ENCODE results near the gene TAP1. TPM values are rescaled to one million over a fixed set of nuclear protein-coding genes. Genes with fewer than 3 reads are reported as not detected.
A peak's percentile ranks its signal among the peaks of the same experiment; 100 is the strongest.
"Not testable (repeated sequence)": the region's sequence is repeated elsewhere in the genome, so short reads cannot be mapped to it uniquely, and the experiment has no call there.

The TAP1 gene
- total RNA-seq, 1 experiment from 2014 or later: 12.1 TPM

DNA sequence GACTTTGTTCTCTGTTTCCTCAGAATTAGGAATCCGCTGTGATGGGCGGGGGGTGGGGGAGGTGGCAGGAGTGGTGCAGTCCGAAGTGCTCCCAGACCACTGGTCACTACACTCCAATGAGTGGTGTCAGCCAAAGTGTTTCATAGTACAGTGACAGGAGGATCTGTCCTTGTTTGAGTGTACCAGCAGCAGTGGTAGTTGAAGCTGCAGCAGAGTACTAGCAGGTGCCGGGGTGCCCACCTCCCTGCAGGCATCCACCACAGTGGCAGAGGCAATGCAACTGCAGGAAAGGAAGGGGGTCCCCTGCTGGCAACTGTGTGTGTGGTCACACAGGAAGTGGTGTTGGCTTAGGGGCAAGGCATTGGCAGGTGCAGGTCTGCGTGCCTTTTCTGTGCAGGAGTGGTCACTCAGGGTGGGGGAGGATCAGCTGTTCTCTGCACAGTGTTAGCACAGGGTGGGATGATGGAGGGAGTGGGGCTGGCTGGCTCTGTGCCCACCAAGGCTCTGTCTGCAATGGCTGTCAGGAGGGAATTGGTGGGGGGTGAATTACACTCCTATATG is 46.4 kb downstream of the TAP1 start:
- no peak overlapping the region for H3K4me2 ChIP-seq (ENCODE audit: insufficient read depth, insufficient read length, low read length)
- H4K91ac ChIP-seq (ENCODE audit: insufficient read length, low read depth, low read length): no peak overlapping the region
- H2BK5ac ChIP-seq (ENCODE audit: insufficient read length, low read length): no peak overlapping the region
- Mint-ChIP-seq H3K27me3 (ENCODE audit: low read depth) (peaks cover 27% of the 10 kb centered on the region), H3K27ac (no peak overlapping the region), H3K36me3 (ENCODE audit: insufficient read depth in 1 of 3, low read depth in 3 of 3) (no peaks in the 10 kb centered on the region), H3K4me3 (no peak overlapping the region), H3K4me1 (peaks cover 4 to 5% of the 10 kb centered on the region in 2 experiments; a peak in 3 of 4 replicates), H3K9me3 (no peaks in the 10 kb centered on the region)
- no peaks in the 10 kb centered on the region for H3K27me3 ChIP-seq (ENCODE audit: insufficient read depth, low read length)
- TF ChIP-seq, protein P1, sequence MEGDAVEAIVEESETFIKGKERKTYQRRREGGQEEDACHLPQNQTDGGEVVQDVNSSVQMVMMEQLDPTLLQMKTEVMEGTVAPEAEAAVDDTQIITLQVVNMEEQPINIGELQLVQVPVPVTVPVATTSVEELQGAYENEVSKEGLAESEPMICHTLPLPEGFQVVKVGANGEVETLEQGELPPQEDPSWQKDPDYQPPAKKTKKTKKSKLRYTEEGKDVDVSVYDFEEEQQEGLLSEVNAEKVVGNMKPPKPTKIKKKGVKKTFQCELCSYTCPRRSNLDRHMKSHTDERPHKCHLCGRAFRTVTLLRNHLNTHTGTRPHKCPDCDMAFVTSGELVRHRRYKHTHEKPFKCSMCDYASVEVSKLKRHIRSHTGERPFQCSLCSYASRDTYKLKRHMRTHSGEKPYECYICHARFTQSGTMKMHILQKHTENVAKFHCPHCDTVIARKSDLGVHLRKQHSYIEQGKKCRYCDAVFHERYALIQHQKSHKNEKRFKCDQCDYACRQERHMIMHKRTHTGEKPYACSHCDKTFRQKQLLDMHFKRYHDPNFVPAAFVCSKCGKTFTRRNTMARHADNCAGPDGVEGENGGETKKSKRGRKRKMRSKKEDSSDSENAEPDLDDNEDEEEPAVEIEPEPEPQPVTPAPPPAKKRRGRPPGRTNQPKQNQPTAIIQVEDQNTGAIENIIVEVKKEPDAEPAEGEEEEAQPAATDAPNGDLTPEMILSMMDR (conservative IDR thresholded peaks at IDR 0.05): peak; percentile 38; the same call in 1 of the 3 replicates
- WGBS (ENCODE audit: extremely low coverage, insufficient read length, low lambda C conversion rate): no CpG with 5 or more reads among the region's 5 CpGs
- no peak overlapping the region for H3K56ac ChIP-seq (ENCODE audit: insufficient read length, low read depth, low read length)
- H2BK120ac ChIP-seq (ENCODE audit: low read depth, low read length, poor library complexity, severe bottlenecking): no peak overlapping the region
- H3T11ph ChIP-seq (ENCODE audit: low read length): no peak overlapping the region
- H3K4ac ChIP-seq (ENCODE audit: low read depth, low read length): no peak overlapping the region
- no peak overlapping the region for H2AFZ ChIP-seq (ENCODE audit: low read length)
- no peaks in the 10 kb centered on the region for H3K9me3 ChIP-seq (ENCODE audit: control insufficient read depth, low read depth, low read length)
- H2AK5ac ChIP-seq (ENCODE audit: insufficient read length, low read length): no peak overlapping the region
- no peak overlapping the region for H3K9ac ChIP-seq (ENCODE audit: extremely low read depth, insufficient read length, low read length)
- H3K27ac ChIP-seq (ENCODE audit: insufficient read length, low read depth, low read length): no peak overlapping the region
- no peak overlapping the region for H2BK15ac ChIP-seq (ENCODE audit: low read depth, low read length)
- H4K8ac ChIP-seq (replicated peaks; ENCODE audit: insufficient read length, low read depth, low read length): no peak overlapping the region
- no peaks in the 10 kb centered on the region for H3K79me1 ChIP-seq (ENCODE audit: insufficient read depth, low read depth, low read length, poor library complexity, severe bottlenecking)
- no peak overlapping the region for H3K23ac ChIP-seq (ENCODE audit: insufficient read length, low read depth, low read length)
- no peaks in the 10 kb centered on the region for H3K4me1 ChIP-seq (ENCODE audit: insufficient read depth, low read length)
- no peak overlapping the region for H2BK20ac ChIP-seq (ENCODE audit: low read depth, low read length, poor library complexity, severe bottlenecking)
- H2BK12ac ChIP-seq (ENCODE audit: insufficient read length, low read depth, low read length): no peak overlapping the region
- H3K14ac ChIP-seq (ENCODE audit: insufficient read depth, low read length): no peak overlapping the region
- H4K20me1 ChIP-seq (ENCODE audit: control insufficient read depth, insufficient read depth, insufficient read length): no peaks in the 10 kb centered on the region
- H3K79me2 ChIP-seq (ENCODE audit: insufficient read depth, low read length): no peaks in the 10 kb centered on the region
- H3K18ac ChIP-seq (ENCODE audit: insufficient read length, low read depth, low read length): no peak overlapping the region
- peak; percentile 63 for DNase-seq
- no peaks in the 10 kb centered on the region for H3K23me2 ChIP-seq (ENCODE audit: insufficient read length, low read depth, low read length, poor library complexity, severe bottlenecking)
- no peak overlapping the region for H4K5ac ChIP-seq (ENCODE audit: insufficient read length, low read depth, low read length)

DNA sequence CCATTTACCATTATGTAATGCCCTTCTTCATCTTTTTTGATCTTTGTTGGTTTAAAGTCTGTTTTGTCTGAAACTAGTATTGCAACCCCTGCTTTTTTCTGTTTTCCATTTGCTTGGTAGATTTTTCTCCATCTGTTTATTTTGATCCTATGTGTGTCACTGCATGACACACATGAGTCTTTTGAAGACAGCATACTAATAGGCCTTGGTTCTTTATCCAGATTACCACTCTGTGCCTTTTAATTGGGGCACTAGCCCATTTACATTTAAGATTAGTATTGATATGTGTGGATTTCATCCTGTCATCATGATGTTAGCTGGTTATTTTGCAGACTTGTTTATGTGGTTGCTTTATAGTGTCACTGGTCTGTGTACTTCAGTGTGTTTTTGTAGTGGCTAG is 48.1 kb downstream of the TAP1 start:
- H3K18ac ChIP-seq (ENCODE audit: insufficient read length, low read depth, low read length); DNase-seq; H3K23me2 ChIP-seq (ENCODE audit: insufficient read length, low read depth, low read length, poor library complexity, severe bottlenecking); H4K91ac ChIP-seq (ENCODE audit: insufficient read length, low read depth, low read length); H2BK15ac ChIP-seq (ENCODE audit: low read depth, low read length); H3K9me3 ChIP-seq (ENCODE audit: control insufficient read depth, low read depth, low read length); H3K4me2 ChIP-seq (ENCODE audit: insufficient read depth, insufficient read length, low read length); H2BK12ac ChIP-seq (ENCODE audit: insufficient read length, low read depth, low read length); H3K4me3 Mint-ChIP-seq; H3K27me3 ChIP-seq (ENCODE audit: insufficient read depth, low read length); H3K4me1 Mint-ChIP-seq; H4K5ac ChIP-seq (ENCODE audit: insufficient read length, low read depth, low read length); H3K9ac ChIP-seq (ENCODE audit: extremely low read depth, insufficient read length, low read length); H3K14ac ChIP-seq (ENCODE audit: insufficient read depth, low read length); H3K27ac Mint-ChIP-seq; H3K23ac ChIP-seq (ENCODE audit: insufficient read length, low read depth, low read length); H4K20me1 ChIP-seq (ENCODE audit: control insufficient read depth, insufficient read depth, insufficient read length); H3K79me1 ChIP-seq (ENCODE audit: insufficient read depth, low read depth, low read length, poor library complexity, severe bottlenecking); H3K27ac ChIP-seq (ENCODE audit: insufficient read length, low read depth, low read length); H3K4me1 ChIP-seq (ENCODE audit: insufficient read depth, low read length); H2BK20ac ChIP-seq (ENCODE audit: low read depth, low read length, poor library complexity, severe bottlenecking); H3K9me3 Mint-ChIP-seq; H4K8ac ChIP-seq (replicated peaks; ENCODE audit: insufficient read length, low read depth, low read length); H2BK120ac ChIP-seq (ENCODE audit: low read depth, low read length, poor library complexity, severe bottlenecking); H2AK5ac ChIP-seq (ENCODE audit: insufficient read length, low read length); H3K56ac ChIP-seq (ENCODE audit: insufficient read length, low read depth, low read length); H3K4ac ChIP-seq (ENCODE audit: low read depth, low read length); H3T11ph ChIP-seq (ENCODE audit: low read length); H2AFZ ChIP-seq (ENCODE audit: low read length); H3K36me3 Mint-ChIP-seq (ENCODE audit: insufficient read depth in 1 of 3, low read depth in 3 of 3); H3K79me2 ChIP-seq (ENCODE audit: insufficient read depth, low read length); H2BK5ac ChIP-seq (ENCODE audit: insufficient read length, low read length): not testable (repeated sequence)
- peaks cover 32% of the 10 kb centered on the region for H3K27me3 Mint-ChIP-seq (ENCODE audit: low read depth)
